Measurements from ENCODE around the gene LAMTOR4. TPM values are rescaled to one million over a fixed set of nuclear protein-coding genes. Genes with fewer than 3 reads are reported as not detected.

Gene LAMTOR4
- total RNA-seq, result 100 to 1,000 TPM; 119 to 151 TPM

DNA sequence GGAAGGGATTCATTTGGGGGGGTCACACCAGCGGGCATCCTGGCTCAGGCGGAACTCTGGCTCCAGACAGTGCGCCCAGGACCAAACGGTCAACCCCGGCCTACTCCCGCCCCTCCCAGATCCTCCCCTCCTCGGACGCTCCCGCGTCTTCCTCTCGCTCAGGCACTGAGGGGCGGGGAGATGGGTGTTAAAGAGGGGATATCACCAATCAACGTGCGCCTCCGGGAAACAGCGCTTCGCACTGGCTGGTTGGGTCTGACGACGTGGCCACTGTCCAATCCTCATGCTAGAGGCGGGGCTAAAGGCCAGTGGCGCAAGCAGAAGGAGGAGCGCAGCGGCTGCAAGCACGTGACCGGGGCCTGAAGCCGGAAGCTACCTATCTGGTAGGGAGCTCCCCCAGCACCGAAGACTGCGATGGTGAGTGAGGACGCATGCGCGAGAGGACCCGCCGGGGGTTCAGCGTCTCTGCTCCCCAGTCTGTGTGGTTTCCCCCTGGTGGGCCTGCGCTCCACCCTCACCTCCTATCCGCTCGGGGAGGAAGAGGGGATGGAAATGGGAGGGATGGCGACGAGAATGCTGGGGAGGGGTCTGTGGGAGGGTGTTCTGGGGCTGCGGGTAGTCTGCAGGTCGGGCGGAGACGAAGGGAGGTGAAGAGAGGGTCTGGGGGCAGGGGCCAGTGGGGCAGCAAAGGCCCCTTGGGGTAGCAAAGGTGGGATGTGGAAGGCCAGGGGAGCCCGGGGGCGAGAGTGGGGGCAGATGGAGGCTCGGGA is at the start of gene LAMTOR4:
Gene LAMTOR4, plus strand, starts transcription at position 360 of the 770 bp plus-strand sequence. Its CDS starts 55 bp downstream, at position 415.
- ATAC-seq, result peak; percentile 99
- peak within 1 kb of the TSS; percentile 98 for H3K27ac Mint-ChIP-seq
- peak within 1 kb of the TSS; percentile 94 for H3K4me3 Mint-ChIP-seq
- no peaks in the 10 kb centered on the region for H3K9me3 Mint-ChIP-seq (ENCODE audit: low read depth)
- CTCF ChIA-PET, result interaction anchor here (0.6 to 6.2 kb wide), 16 partner anchors 10 to 259 kb away, joined by 3 to 37 read pairs (median 4); partner anchors contain the start of gene GAL3ST4
- H3K27me3 Mint-ChIP-seq, result no peaks in the 10 kb centered on the region
- peaks cover 22% of the 10 kb centered on the region for H3K36me3 Mint-ChIP-seq
- peaks cover 37% of the 10 kb centered on the region for H3K4me1 Mint-ChIP-seq
- DNase-seq, result peak; percentile 100

- CTCF ChIA-PET, result interaction anchor here (0.8 to 3.0 kb wide), 3 partner anchors 9 to 78 kb away, joined by 3 to 14 read pairs (median 4); partner anchors contain the start of gene STAG3
- DNase-seq, result no peak
- Mint-ChIP-seq H3K27ac (no peak overlapping the region), H3K9me3 (ENCODE audit: low read depth) (no peaks in the 10 kb centered on the region), H3K27me3 (no peaks in the 10 kb centered on the region), H3K36me3 (peaks cover 58% of the 10 kb centered on the region), H3K4me1 (peaks cover 48% of the 10 kb centered on the region), H3K4me3 (peak overlapping the region; percentile 90)
- no peak for ATAC-seq
Measured at GRCh38 chr7:100099452-100099851, 49.3 kb upstream of the LAMTOR4 start.

DNA sequence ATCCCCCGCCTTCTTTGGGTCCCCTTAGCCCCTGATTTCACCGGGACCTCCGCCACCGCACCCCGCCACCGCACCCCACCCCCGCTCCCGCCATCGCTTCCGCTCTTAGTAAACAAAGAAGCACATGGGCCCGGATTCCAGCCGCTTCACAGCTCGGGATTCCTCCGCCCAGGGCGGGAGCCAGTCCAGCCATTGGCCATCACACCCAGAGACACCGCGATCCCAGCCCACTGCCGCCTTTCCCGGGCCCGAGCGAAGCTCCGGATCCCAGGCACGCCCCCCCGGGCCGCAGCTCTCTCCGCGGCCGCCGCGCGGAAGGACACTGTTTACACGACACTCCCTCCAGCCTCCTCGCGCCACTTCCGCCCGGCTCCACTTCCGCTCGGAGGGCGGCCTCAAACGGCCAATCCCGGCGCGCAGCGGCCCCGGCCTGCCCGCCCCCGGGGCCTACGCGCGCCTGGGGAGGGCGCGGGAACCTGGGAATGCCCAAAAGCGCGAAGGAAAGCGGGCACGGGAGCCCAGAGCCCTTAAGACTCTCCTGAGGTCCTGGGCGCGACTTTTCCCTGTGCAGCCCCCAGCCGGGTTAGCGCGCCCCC is 48.2 kb upstream of the LAMTOR4 start:
- peak overlapping the region; percentile 90 for H3K4me3 Mint-ChIP-seq
- ATAC-seq (peak; percentile 79), DNase-seq (peak; percentile 92)
- H3K9me3 Mint-ChIP-seq (ENCODE audit: low read depth), result no peaks in the 10 kb centered on the region
- H3K36me3 Mint-ChIP-seq, result peaks cover 50% of the 10 kb centered on the region
- H3K27ac Mint-ChIP-seq, result peak overlapping the region; percentile 93
- H3K27me3 Mint-ChIP-seq, result no peaks in the 10 kb centered on the region
- CTCF ChIA-PET, result interaction anchor here (0.9 to 6.8 kb wide), 7 partner anchors 11 to 186 kb away, joined by 3 to 60 read pairs (median 7); partner anchors contain the start of genes COPS6, MBLAC1 and ZSCAN21
- H3K4me1 Mint-ChIP-seq, result peaks cover 48% of the 10 kb centered on the region

GRCh38 chr7:100101016-100101862 is 47.5 kb upstream of the LAMTOR4 start, which contains the start of the genes AP4M1 and MCM7:
TSS of gene AP4M1 (plus strand) at chr7:100101643. CDS start at chr7:100101715, 72 bp downstream.
TSS of gene MCM7 (minus strand) at chr7:100101397. CDS start at chr7:100101294, 103 bp downstream.
- CTCF ChIA-PET, result interaction anchor here (0.8 to 6.8 kb wide), 15 partner anchors 10 to 187 kb away, joined by 3 to 60 read pairs (median 4); partner anchors contain the start of genes COPS6, MBLAC1 and ZSCAN21
- no peaks in the 10 kb centered on the region for H3K27me3 Mint-ChIP-seq
- peak within 1 kb of the TSS; percentile 93 for H3K27ac Mint-ChIP-seq
- H3K4me3 Mint-ChIP-seq, result peak within 1 kb of the TSS; percentile 90
- DNase-seq, result peak; percentile 99
- H3K4me1 Mint-ChIP-seq, result peaks cover 43% of the 10 kb centered on the region
- peaks cover 43% of the 10 kb centered on the region for H3K36me3 Mint-ChIP-seq
- ATAC-seq, result peak; percentile 88
- H3K9me3 Mint-ChIP-seq (ENCODE audit: low read depth), result no peaks in the 10 kb centered on the region

DNA sequence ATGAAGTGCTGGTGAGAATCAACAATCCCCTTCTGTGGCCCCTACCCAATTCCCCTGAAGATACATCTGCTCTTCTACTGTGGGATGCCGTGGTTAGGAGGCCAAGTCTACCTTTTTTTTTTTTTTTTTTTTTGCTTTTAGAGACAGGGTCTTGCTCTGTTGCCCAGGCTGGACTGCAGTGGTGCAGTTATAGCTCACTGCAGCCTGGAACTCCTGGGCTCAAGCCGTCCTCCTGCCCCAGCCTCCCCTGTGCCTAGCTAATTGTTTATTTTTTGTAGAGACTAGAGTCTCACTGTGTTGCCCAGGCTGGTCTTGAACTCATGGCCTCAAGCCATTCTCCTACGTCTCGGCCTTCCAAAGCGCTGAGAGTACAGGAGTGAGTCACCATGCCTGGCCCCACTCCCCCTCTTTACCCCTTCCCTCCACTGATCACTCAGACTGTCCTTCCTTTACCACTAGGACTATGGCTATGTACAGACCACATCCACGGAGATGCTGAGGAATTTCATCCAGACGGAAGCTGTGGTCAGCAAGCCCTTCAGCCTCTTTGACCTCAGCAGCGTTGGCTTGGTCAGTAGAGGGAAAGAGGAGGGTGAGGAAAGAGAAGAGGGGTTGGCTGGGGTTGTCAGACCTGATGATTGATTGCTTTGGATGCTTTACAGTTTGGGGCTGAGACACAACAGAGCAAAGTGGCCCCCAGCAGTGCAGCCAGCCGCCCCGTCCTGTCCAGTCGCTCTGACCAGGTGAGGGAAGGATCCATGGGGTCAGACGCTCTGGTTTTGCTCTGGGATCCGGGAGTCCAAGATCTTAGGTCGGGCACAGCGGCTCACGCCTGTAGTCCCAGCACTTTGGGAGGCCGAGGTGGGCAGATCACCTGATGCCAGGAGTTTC is 45.5 kb upstream of the LAMTOR4 start:
- Mint-ChIP-seq H3K27ac (peak overlapping the region; percentile 93), H3K4me1 (peaks cover 33% of the 10 kb centered on the region), H3K27me3 (no peaks in the 10 kb centered on the region), H3K36me3 (peaks cover 30% of the 10 kb centered on the region), H3K4me3 (peak overlapping the region; percentile 90), H3K9me3 (ENCODE audit: low read depth) (no peaks in the 10 kb centered on the region)
- CTCF ChIA-PET, result interaction anchor here (1.2 to 6.8 kb wide), 5 partner anchors 8 to 28 kb away, joined by 4 to 60 read pairs (median 8); partner anchors contain the start of gene COPS6
- ATAC-seq (no peak), DNase-seq (no peak)

GRCh38 chr7:100105534-100105933 is 43.2 kb upstream of the LAMTOR4 start:
- ATAC-seq (no peak), DNase-seq (no peak)
- Mint-ChIP-seq H3K27me3 (no peaks in the 10 kb centered on the region), H3K9me3 (ENCODE audit: low read depth) (no peaks in the 10 kb centered on the region), H3K27ac (no peak overlapping the region), H3K36me3 (peaks cover 12% of the 10 kb centered on the region), H3K4me1 (peaks cover 13% of the 10 kb centered on the region), H3K4me3 (no peak overlapping the region)
- CTCF ChIA-PET, result interaction anchor here (1.0 to 6.8 kb wide), 2 partner anchors 10 to 26 kb away, joined by 3 to 60 read pairs; no protein-coding TSS in a partner anchor

GRCh38 chr7:100106633-100107032 is 42.1 kb upstream of the LAMTOR4 start:
- CTCF ChIA-PET, result interaction anchor here (6.8 kb wide), 1 partner anchor 24 kb away, joined by 60 read pairs; no protein-coding TSS in a partner anchor
- ATAC-seq (no peak), DNase-seq (no peak)
- Mint-ChIP-seq H3K27me3 (no peaks in the 10 kb centered on the region), H3K27ac (no peak overlapping the region), H3K9me3 (ENCODE audit: low read depth) (no peaks in the 10 kb centered on the region), H3K4me1 (peaks cover 11% of the 10 kb centered on the region), H3K4me3 (no peak overlapping the region), H3K36me3 (peaks cover 20% of the 10 kb centered on the region)

GRCh38 chr7:100107125-100107737 is 41.5 kb upstream of the LAMTOR4 start:
- no peaks in the 10 kb centered on the region for H3K27me3 Mint-ChIP-seq
- no peak for ATAC-seq
- CTCF ChIA-PET, result no interaction called here
- no peak for DNase-seq
- no peaks in the 10 kb centered on the region for H3K9me3 Mint-ChIP-seq (ENCODE audit: low read depth)
- no peak overlapping the region for H3K27ac Mint-ChIP-seq
- peaks cover 21% of the 10 kb centered on the region for H3K36me3 Mint-ChIP-seq
- peaks cover 11% of the 10 kb centered on the region for H3K4me1 Mint-ChIP-seq
- no peak overlapping the region for H3K4me3 Mint-ChIP-seq

GRCh38 chr7:100107890-100108289 is 40.8 kb upstream of the LAMTOR4 start:
- Mint-ChIP-seq H3K27ac (peak overlapping the region; percentile 54), H3K36me3 (peaks cover 23% of the 10 kb centered on the region), H3K4me1 (peaks cover 6% of the 10 kb centered on the region), H3K27me3 (no peaks in the 10 kb centered on the region), H3K9me3 (ENCODE audit: low read depth) (no peaks in the 10 kb centered on the region), H3K4me3 (no peak overlapping the region)
- ATAC-seq (no peak), DNase-seq (no peak)
- CTCF ChIA-PET, result no interaction called here

DNA sequence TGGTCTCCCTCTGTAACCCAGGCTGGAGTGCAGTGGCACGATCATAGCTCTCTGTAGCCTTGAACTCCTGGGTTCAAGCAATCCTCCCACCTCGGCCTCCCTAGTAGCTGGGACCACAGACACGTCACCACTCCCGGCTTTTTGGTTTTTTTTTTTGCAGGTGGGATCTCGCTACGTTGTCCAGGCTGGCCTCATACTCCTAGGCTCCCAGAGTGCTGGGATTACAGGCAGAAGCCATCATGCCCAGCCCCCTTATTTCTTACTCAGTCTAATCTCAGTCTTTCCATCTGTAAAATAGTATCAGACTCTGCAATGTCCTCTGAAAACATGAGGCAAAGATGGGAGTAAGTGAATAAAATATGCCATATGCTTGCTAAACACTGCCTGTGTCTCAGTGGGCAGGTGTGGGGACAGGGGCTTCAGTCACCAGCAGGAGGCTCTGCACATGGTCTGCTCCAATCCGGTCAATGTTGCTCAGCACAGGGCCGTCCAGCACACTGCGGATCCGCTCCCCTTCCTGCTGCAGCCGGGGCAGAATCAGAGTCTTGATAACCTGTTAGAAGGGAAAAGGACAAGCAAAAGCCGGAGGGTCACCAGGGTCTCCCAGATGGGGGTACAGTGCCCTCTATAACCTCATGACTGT is 39.1 kb upstream of the LAMTOR4 start:
- DNase-seq, result no peak
- Mint-ChIP-seq H3K27me3 (no peaks in the 10 kb centered on the region), H3K27ac (no peak overlapping the region), H3K4me3 (no peak overlapping the region), H3K36me3 (peaks cover 21% of the 10 kb centered on the region), H3K4me1 (no peaks in the 10 kb centered on the region), H3K9me3 (ENCODE audit: low read depth) (no peaks in the 10 kb centered on the region)
- CTCF ChIA-PET, result interaction anchor here (1.4 kb wide), 1 partner anchor 21 kb away, joined by 4 read pairs; no protein-coding TSS in a partner anchor
- no peak for ATAC-seq

DNA sequence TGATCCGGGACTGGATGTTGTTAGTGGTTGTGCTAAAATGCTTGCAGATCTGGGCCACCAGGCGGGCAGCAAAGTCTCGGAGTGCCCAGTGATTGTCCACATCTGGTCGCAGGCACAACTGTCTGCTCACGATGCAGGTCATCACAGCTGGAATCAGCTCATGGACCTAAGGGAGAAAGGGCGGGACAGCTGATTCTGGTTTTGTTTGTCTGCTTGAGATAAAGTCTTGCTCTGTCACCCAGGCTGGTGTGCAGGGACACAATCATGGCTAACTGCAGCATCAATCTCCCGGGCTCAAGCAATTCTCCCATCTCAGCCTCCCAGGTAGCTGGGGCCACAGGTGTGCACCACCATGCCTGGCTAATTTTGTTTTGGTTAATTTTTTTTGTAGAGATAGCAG is 37.6 kb upstream of the LAMTOR4 start:
- Mint-ChIP-seq H3K27ac (no peak overlapping the region), H3K27me3 (no peaks in the 10 kb centered on the region), H3K4me3 (no peak overlapping the region), H3K36me3 (peaks cover 25% of the 10 kb centered on the region), H3K4me1 (no peaks in the 10 kb centered on the region), H3K9me3 (ENCODE audit: low read depth) (no peaks in the 10 kb centered on the region)
- ATAC-seq (no peak), DNase-seq (no peak)
- CTCF ChIA-PET, result interaction anchor here (1.1 kb wide), 1 partner anchor 9 kb away, joined by 4 read pairs; the partner anchor contains the start of gene AP4M1

All from activated CD8-positive, alpha-beta memory T cell treated with anti-CD3 and anti-CD28 coated beads, Interleukin-2, amount 10 ng/mL, durations not matched to agents 7 days and 5 days (primary cell).